ENCODE results near the gene CCDC8.
"Not testable (repeated sequence)": the region's sequence is repeated elsewhere in the genome, so short reads cannot be mapped to it uniquely, and the experiment has no call there.

The CCDC8 gene

GRCh38 chr19:46447006-46447405 lies 33.6 kb upstream of the CCDC8 start:
- TF ChIP-seq CTCF (IDR thresholded peaks at IDR 0.05; ENCODE audit: control insufficient read depth, insufficient read depth, low read depth, low read length, missing control alignments): no peak
- no peak overlapping the region for H3K4me3 ChIP-seq (ENCODE audit: control insufficient read depth, low read depth, low read length)
- DNase-seq (ENCODE audit: low read depth): no peak

GRCh38 chr19:46446021-46446420 lies 32.7 kb upstream of the CCDC8 start:
- DNase-seq (ENCODE audit: low read depth): no peak
- no peak overlapping the region for H3K4me3 ChIP-seq (ENCODE audit: control insufficient read depth, low read depth, low read length)
- TF ChIP-seq CTCF (IDR thresholded peaks at IDR 0.05; ENCODE audit: control insufficient read depth, insufficient read depth, low read depth, low read length, missing control alignments): no peak

GRCh38 chr19:46442808-46443450 lies 29.6 kb upstream of the CCDC8 start:
- no peak for TF ChIP-seq CTCF (IDR thresholded peaks at IDR 0.05; ENCODE audit: control insufficient read depth, insufficient read depth, low read depth, low read length, missing control alignments)
- no peak for DNase-seq (ENCODE audit: low read depth)
- no peak overlapping the region for H3K4me3 ChIP-seq (ENCODE audit: control insufficient read depth, low read depth, low read length)

- H3K4me3 ChIP-seq (ENCODE audit: control insufficient read depth, low read depth, low read length): no peak overlapping the region
- no peak for DNase-seq (ENCODE audit: low read depth)
- TF ChIP-seq CTCF (IDR thresholded peaks at IDR 0.05; ENCODE audit: control insufficient read depth, insufficient read depth, low read depth, low read length, missing control alignments): no peak
Measured at GRCh38 chr19:46441866-46442265, 28.5 kb upstream of the CCDC8 start.

GRCh38 chr19:46435689-46436088 lies 22.3 kb upstream of the CCDC8 start:
- not testable (repeated sequence) for H3K4me3 ChIP-seq (ENCODE audit: control insufficient read depth, low read depth, low read length); DNase-seq (ENCODE audit: low read depth)

- no peak for DNase-seq (ENCODE audit: low read depth)
- H3K4me3 ChIP-seq (ENCODE audit: control insufficient read depth, low read depth, low read length): no peak overlapping the region
- TF ChIP-seq CTCF (IDR thresholded peaks at IDR 0.05; ENCODE audit: control insufficient read depth, insufficient read depth, low read depth, low read length, missing control alignments): no peak
Measured at GRCh38 chr19:46435009-46435408, 21.6 kb upstream of the CCDC8 start.

- DNase-seq (ENCODE audit: low read depth): not testable (repeated sequence)
Measured at GRCh38 chr19:46433470-46433869, 20.1 kb upstream of the CCDC8 start.

GRCh38 chr19:46431824-46432223 lies 18.5 kb upstream of the CCDC8 start:
- no peak for TF ChIP-seq CTCF (IDR thresholded peaks at IDR 0.05; ENCODE audit: control insufficient read depth, insufficient read depth, low read depth, low read length, missing control alignments)
- no peak overlapping the region for H3K4me3 ChIP-seq (ENCODE audit: control insufficient read depth, low read depth, low read length)

More at GRCh38 chr19:46433470-46433869, 20.1 kb upstream of the CCDC8 start:
- not testable (repeated sequence) for H3K4me3 ChIP-seq (ENCODE audit: control insufficient read depth, low read depth, low read length)

More at GRCh38 chr19:46431824-46432223, 18.5 kb upstream of the CCDC8 start:
- DNase-seq (ENCODE audit: low read depth): no peak
